A549 (cell line): ENCODE measurements around the gene FAAH. TPM values are rescaled to one million over a fixed set of nuclear protein-coding genes. Genes with fewer than 3 reads are reported as not detected.
A peak's percentile ranks its signal among the peaks of the same experiment; 100 is the strongest.

Experiments used
- ATAC-seq, 2 experiments: fragments of 200-7000 bp in 1 of 2; fragments of >200 bp in 1 of 2; cut with Nextera tagmentation in 1 of 2; cut with Tn5 transposase in 1 of 2; 3 replicates each; pipeline versions ENCODE4 v1.8.0 to v1.9.1; 2018 to 2020; ENCODE audit warnings: mild to moderate bottlenecking in 1 of 2, moderate library complexity in 1 of 2
- CTCF ChIA-PET: fragments of 300-600 bp; sonication (Branson Sonifier 250); formaldehyde crosslinking; extraction: SDS; loops from one replicate; lab custom pipeline; 2021; ENCODE audit warnings: antibody characterized with exemption, inconsistent platforms; lab: Yijun Ruan, JAX
- POLR2A ChIA-PET: fragments of 350-600 bp; formaldehyde crosslinking; extraction: SDS; loops from one replicate; lab custom pipeline; 2021; ENCODE audit warnings: antibody characterized with exemption, inconsistent platforms; lab: Yijun Ruan, JAX
- DNase-seq, 2 experiments: peaks; one replicate each; pipeline versions ENCODE4 v3.0.0 to v3.0.0-alpha.2; 2011 to 2016; ENCODE audit warnings: low read depth in 1 of 2, low spot score in 1 of 2
- FAIRE-seq: peaks from 2 replicates; lab custom pipeline; 2011; peaks lifted over from hg19 to GRCh38; lab: Jason Lieb, UNC
- H3K27ac ChIP-seq, 2 experiments: fragments of >200 bp; sonication (Bioruptor Twin); formaldehyde crosslinking; 3 replicates each; pipeline ENCODE4 v1.5.1; 2016 to 2017
- H3K4me1 ChIP-seq: fragments of >200 bp; sonication (Bioruptor Twin); formaldehyde crosslinking; 3 replicates; pipeline ENCODE4 v1.6.1; 2016
- H3K4me2 ChIP-seq: fragments of >200 bp; sonication (Bioruptor Twin); formaldehyde crosslinking; 3 replicates; pipeline ENCODE4 v1.6.1; 2016
- H3K4me3 ChIP-seq: fragments of >200 bp; sonication (Bioruptor Twin); formaldehyde crosslinking; 3 replicates; pipeline ENCODE4 v1.5.1; 2016
- H3K9me3 ChIP-seq: fragments of >200 bp; sonication (Bioruptor Twin); formaldehyde crosslinking; 3 replicates; pipeline ENCODE4 v1.6.1; 2016
- BHLHE40 ChIP-seq: IDR thresholded peaks from 2 replicates; pipeline ENCODE4 v1.6.1; 2012; ENCODE audit warnings: low read depth, low read length, inconsistent platforms
- CBX8 ChIP-seq: fragments of 200-600 bp; sonication (generic); IDR thresholded peaks from 2 replicates; pipeline ENCODE4 v1.6.1; 2016
- CEBPB ChIP-seq, 2 experiments: fragments of >200 bp in 1 of 2; sonication (Bioruptor Twin) in 1 of 2; formaldehyde crosslinking in 1 of 2; IDR thresholded peaks; 2 replicates each; pipeline ENCODE4 v1.6.1; 2012 to 2016
- CHD2 ChIP-seq: fragments of 150-350 bp; IDR thresholded peaks from 2 replicates; pipeline ENCODE4 v1.6.1; 2014; ENCODE audit warnings: low read length; ENCODE audit not compliant: partially characterized antibody
- E2F6 ChIP-seq: IDR thresholded peaks from 2 replicates; pipeline ENCODE4 v1.6.1; 2012; ENCODE audit warnings: low read depth, borderline replicate concordance
- EHF ChIP-seq: fragments of 250-450 bp; sonication (Bioruptor Pico); IDR thresholded peaks from 2 replicates; pipeline ENCODE4 v1.5.0; 2020; ENCODE audit warnings: mild to moderate bottlenecking
- ESRRA ChIP-seq: fragments of 150-350 bp; IDR thresholded peaks from 2 replicates; pipeline ENCODE4 v1.6.1; 2014; ENCODE audit warnings: mild to moderate bottlenecking, low read length, borderline replicate concordance
- FOSL2 ChIP-seq, 2 experiments: fragments of 450-650 bp in 1 of 2; fragments of >200 bp in 1 of 2; sonication (Bioruptor Twin) in 1 of 2; formaldehyde crosslinking; IDR thresholded peaks; 2 replicates each; pipeline versions ENCODE4 v1.5.0 to v1.6.1; 2016 to 2020; ENCODE audit warnings: mild to moderate bottlenecking in 1 of 2, moderate library complexity in 1 of 2
- HDAC2 ChIP-seq: fragments of 200-600 bp; sonication (generic); IDR thresholded peaks from 2 replicates; pipeline ENCODE4 v1.6.1; 2016
- HES2 ChIP-seq: fragments of >200 bp; sonication (Bioruptor Twin); formaldehyde crosslinking; IDR thresholded peaks from 2 replicates; pipeline ENCODE4 v1.6.1; 2016
- HMGXB4 ChIP-seq: fragments of 250-450 bp; sonication (Bioruptor Pico); IDR thresholded peaks from 2 replicates; pipeline ENCODE4 v1.5.0; 2021; ENCODE audit warnings: mild to moderate bottlenecking, moderate library complexity, borderline replicate concordance
- JUN ChIP-seq, 2 experiments: fragments of >200 bp; sonication (Bioruptor Twin); formaldehyde crosslinking; IDR thresholded peaks; 2 replicates in 1 of 2; 3 replicates in 1 of 2; pipeline ENCODE4 v1.6.1; 2016 to 2017
- KDM1A ChIP-seq: fragments of 200-600 bp; sonication (generic); IDR thresholded peaks from 2 replicates; pipeline ENCODE4 v1.6.1; 2016; ENCODE audit warnings: low read depth, mild to moderate bottlenecking
- KDM5A ChIP-seq: fragments of 200-600 bp; sonication (generic); IDR thresholded peaks from 2 replicates; pipeline ENCODE4 v1.6.1; 2016; ENCODE audit warnings: antibody characterized with exemption, mild to moderate bottlenecking
- MAFK ChIP-seq: fragments of 450-650 bp; IDR thresholded peaks from 2 replicates; pipeline ENCODE4 v1.6.1; 2014; ENCODE audit not compliant: partially characterized antibody
- NFE2L2 ChIP-seq: fragments of 150-350 bp; conservative IDR thresholded peaks from 2 replicates; pipeline ENCODE4 v1.6.1; 2014; ENCODE audit warnings: low read length
- POLR2A ChIP-seq: IDR thresholded peaks from 2 replicates; pipeline ENCODE4 v1.6.1; 2012; ENCODE audit warnings: mild to moderate bottlenecking, low read length
- POLR2AphosphoS2 ChIP-seq: conservative IDR thresholded peaks from 2 replicates; pipeline ENCODE4 v1.6.1; 2012; ENCODE audit warnings: low read length, improper control_type of control experiment, inconsistent platforms
- RAD21 ChIP-seq, 2 experiments: fragments of >200 bp in 1 of 2; sonication (Bioruptor Twin) in 1 of 2; formaldehyde crosslinking in 1 of 2; IDR thresholded peaks in 1 of 2; conservative IDR thresholded peaks in 1 of 2; 2 replicates in 1 of 2; 3 replicates in 1 of 2; pipeline ENCODE4 v1.6.1; 2012 to 2018; ENCODE audit warnings: inconsistent platforms in 1 of 2
- ZC3H11A ChIP-seq: fragments of 450-650 bp; IDR thresholded peaks from 2 replicates; pipeline ENCODE4 v1.6.1; 2014; ENCODE audit warnings: antibody characterized with exemption, mild to moderate bottlenecking
- ZFP36 ChIP-seq: fragments of 450-650 bp; IDR thresholded peaks from 2 replicates; pipeline ENCODE4 v1.6.1; 2014; ENCODE audit warnings: borderline replicate concordance; ENCODE audit not compliant: partially characterized antibody
- ZSCAN20 ChIP-seq: fragments of 250-450 bp; sonication (Bioruptor Pico); IDR thresholded peaks from 2 replicates; pipeline ENCODE4 v1.8.0; 2022; ENCODE audit warnings: mild to moderate bottlenecking, moderate library complexity
- WGBS: methylation state at CpG from one replicate; pipeline ENCODE4 v1.1.6; 2017; ENCODE audit errors: missing lambda C conversion rate; 5-methylcytosine and 5-hydroxymethylcytosine counted together
- polyA plus RNA-seq, 4 experiments: library from polyadenylated mRNA; depleted of rRNA in 3 of 4; stranded (reverse); fragments of >200 nt; fragmentation: RNase III in 1 of 4; extraction: RNeasy Plus Mini Kit Qiagen cat#74134 plus additional on column Dnase treatment in 1 of 4; gene quantifications; 2 replicates in 3 of 4; 3 replicates in 1 of 4; pipeline ENCODE4 v1.2.3, GENCODE V29; 2011 to 2017

FAAH gene
- polyA plus RNA-seq, 2 of the 4 experiments (the other 2 are of a cell fraction): 1.2 to 1.3 TPM

GRCh38 chr1:46450160-46450517, 56.0 kb downstream of the FAAH start:
- no peak overlapping the region for H3K4me3 ChIP-seq
- WGBS: 82% methylated on average over 1 of the region's 1 CpG
- DNase-seq: no peak
- H3K4me2 ChIP-seq: no peak overlapping the region
- ATAC-seq: no peak
- no peaks in the 10 kb centered on the region for H3K9me3 ChIP-seq
- peaks cover 7% of the 10 kb centered on the region; the same call in 1 of the 3 replicates for H3K4me1 ChIP-seq
- H3K27ac ChIP-seq: peak overlapping the region in 1 of 2 experiments; percentile 46; a peak in 2 of 6 replicates
- ChIA-PET POLR2A (no interaction called here), CTCF (interaction anchor here (0.8 to 12.1 kb wide), 4 partner anchors 27 to 98 kb away, joined by 3 to 235 read pairs (median 11); a partner anchor contains a TSS)
- TF ChIP-seq JUN (IDR thresholded peaks at IDR 0.05): no peak
- no peak for TF ChIP-seq MAFK
- TF ChIP-seq CEBPB (IDR thresholded peaks at IDR 0.05): no peak
- TF ChIP-seq POLR2AphosphoS2: no peak
- no peak for TF ChIP-seq FOSL2 (IDR thresholded peaks at IDR 0.05)
- TF ChIP-seq FOSL2 (CRISPR knock-in tag; IDR thresholded peaks at IDR 0.05): no peak
- TF ChIP-seq HES2: no peak
- no peak for TF ChIP-seq EHF
- TF ChIP-seq KDM1A: no peak
- TF ChIP-seq ESRRA: no peak
- TF ChIP-seq ZSCAN20 (CRISPR knock-in tag): no peak
- no peak for TF ChIP-seq ZC3H11A
- TF ChIP-seq BHLHE40: no peak
- FAIRE-seq: no peak

- POLR2A ChIA-PET: no interaction called here
- TF ChIP-seq POLR2A: no peak
- TF ChIP-seq, all 56 proteins: peak for 0
- ATAC-seq (peak; percentile 26 to 27; a peak in 2 of 6 replicates), FAIRE-seq (no peak), DNase-seq (no peak)
- CTCF ChIA-PET: interaction anchor here (0.6 to 12.1 kb wide), 7 partner anchors 10 to 580 kb away, joined by 3 to 235 read pairs (median 3); a partner anchor contains a TSS
- Histone ChIP-seq H3K4me2 (no peak overlapping the region), H3K4me1 (peaks cover 7% of the 10 kb centered on the region; the same call in 1 of the 3 replicates), H3K9me3 (no peaks in the 10 kb centered on the region), H3K27ac (no peak overlapping the region), H3K4me3 (no peak overlapping the region)
- 62% methylated on average over 5 of the region's 5 CpGs for WGBS
Measured at GRCh38 chr1:46451948-46452930, 58.1 kb downstream of the FAAH start.

- TF ChIP-seq ZFP36 (no peak), CBX8 (no peak), HMGXB4 (CRISPR knock-in tag) (no peak), E2F6 (no peak), HDAC2 (no peak), NFE2L2 (no peak), RAD21 (conservative IDR thresholded peaks at IDR 0.05 in 1 of 2, IDR thresholded peaks at IDR 0.05 in 1 of 2) (no peak), CHD2 (no peak), KDM5A (no peak)
- peaks cover 7% of the 10 kb centered on the region; the same call in 1 of the 3 replicates for H3K4me1 ChIP-seq
- no peak for DNase-seq
- no peak overlapping the region for H3K4me3 ChIP-seq
- no peak for ATAC-seq
- WGBS: 76% methylated on average over 15 of the region's 15 CpGs
- H3K9me3 ChIP-seq: no peaks in the 10 kb centered on the region
- no peak overlapping the region for H3K4me2 ChIP-seq
- FAIRE-seq: no peak
- ChIA-PET CTCF (interaction anchor here (1.0 to 12.1 kb wide), 3 partner anchors 11 to 78 kb away, joined by 4 to 235 read pairs (median 14); a partner anchor contains a TSS), POLR2A (no interaction called here)
- no peak overlapping the region for H3K27ac ChIP-seq
Measured at GRCh38 chr1:46452931-46453325, 58.8 kb downstream of the FAAH start.
